Upper lobe of left lung (tissue), 4 donors: ENCODE measurements around the gene AR.

ENCODE experiments used
- POLR2AphosphoS5 ChIP-seq, 2 donors: sonication (generic); formaldehyde crosslinking; IDR thresholded peaks; one replicate each; pipeline ENCODE4 v1.5.1; 2017; ENCODE audit warnings: antibody characterized with exemption in 2 of 2
- TF ChIP-seq, protein P1 (sequence below), 6 experiments: fragments of 450-650 bp in 4 of 6; fragments of 200-600 bp in 2 of 6; sonication (generic) in 2 of 6; IDR thresholded peaks; one replicate each; pipeline ENCODE4 v1.5.1; 2016 to 2019; ENCODE audit warnings: antibody characterized with exemption in 6 of 6

DNA sequence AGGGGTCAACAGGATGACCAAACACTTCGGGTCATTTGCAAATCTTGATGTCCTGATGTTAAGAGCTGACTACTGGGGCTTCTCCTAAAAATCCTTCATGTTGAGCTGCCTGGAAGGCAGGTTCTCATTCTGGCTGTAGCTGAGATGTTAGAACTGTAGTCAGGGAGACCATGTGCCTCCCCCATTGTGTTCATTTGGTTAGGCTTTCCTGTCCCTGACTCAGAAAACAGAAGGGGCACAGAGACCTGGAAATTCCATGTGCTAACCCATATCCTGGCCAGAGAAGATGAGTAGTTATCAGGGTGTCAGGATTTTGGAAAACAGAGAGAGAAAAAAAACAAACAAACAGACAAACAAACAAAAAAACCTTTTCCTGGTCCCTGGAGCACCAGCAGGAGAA, 177.5 kb downstream of the AR start:
- no peak for TF ChIP-seq POLR2AphosphoS5 (IDR thresholded peaks at IDR 0.05)
- TF ChIP-seq, protein P1, sequence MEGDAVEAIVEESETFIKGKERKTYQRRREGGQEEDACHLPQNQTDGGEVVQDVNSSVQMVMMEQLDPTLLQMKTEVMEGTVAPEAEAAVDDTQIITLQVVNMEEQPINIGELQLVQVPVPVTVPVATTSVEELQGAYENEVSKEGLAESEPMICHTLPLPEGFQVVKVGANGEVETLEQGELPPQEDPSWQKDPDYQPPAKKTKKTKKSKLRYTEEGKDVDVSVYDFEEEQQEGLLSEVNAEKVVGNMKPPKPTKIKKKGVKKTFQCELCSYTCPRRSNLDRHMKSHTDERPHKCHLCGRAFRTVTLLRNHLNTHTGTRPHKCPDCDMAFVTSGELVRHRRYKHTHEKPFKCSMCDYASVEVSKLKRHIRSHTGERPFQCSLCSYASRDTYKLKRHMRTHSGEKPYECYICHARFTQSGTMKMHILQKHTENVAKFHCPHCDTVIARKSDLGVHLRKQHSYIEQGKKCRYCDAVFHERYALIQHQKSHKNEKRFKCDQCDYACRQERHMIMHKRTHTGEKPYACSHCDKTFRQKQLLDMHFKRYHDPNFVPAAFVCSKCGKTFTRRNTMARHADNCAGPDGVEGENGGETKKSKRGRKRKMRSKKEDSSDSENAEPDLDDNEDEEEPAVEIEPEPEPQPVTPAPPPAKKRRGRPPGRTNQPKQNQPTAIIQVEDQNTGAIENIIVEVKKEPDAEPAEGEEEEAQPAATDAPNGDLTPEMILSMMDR (IDR thresholded peaks at IDR 0.05) = no peak
